Transverse colon (tissue), 4 donors: Measurements from ENCODE around the gene STAU1. TPM values are rescaled to one million over a fixed set of nuclear protein-coding genes. Genes with fewer than 3 reads are reported as not detected.

Source experiments
- DNase-seq: peaks from one replicate; pipeline ENCODE4 v3.0.0-alpha.2; 2019
- H3K27ac ChIP-seq, 4 donors: fragments of 200-600 bp; sonication (generic); 2 replicates each; pipeline ENCODE4 v1.5.1; 2016 to 2018; ENCODE audit warnings: inconsistent platforms in 4 of 4
- H3K27me3 ChIP-seq: fragments of 200-600 bp; sonication (generic); 2 replicates; pipeline ENCODE4 v1.5.1; 2017; ENCODE audit warnings: inconsistent platforms
- H3K36me3 ChIP-seq, 4 donors: fragments of 200-600 bp; sonication (generic); 2 replicates each; pipeline ENCODE4 v1.5.1; 2017 to 2019; ENCODE audit warnings: inconsistent platforms in 4 of 4
- H3K4me1 ChIP-seq, 4 donors: fragments of 200-600 bp; sonication (generic); 2 replicates each; pipeline ENCODE4 v1.5.1; 2017 to 2020; ENCODE audit warnings: inconsistent platforms in 4 of 4
- H3K4me3 ChIP-seq, 4 donors: fragments of 200-600 bp; sonication (generic); 1 replicate in 1 of 4; 2 replicates in 3 of 4; pipeline versions ENCODE4 v1.5.1 to v1.6.1; 2017 to 2019; ENCODE audit warnings: inconsistent platforms in 4 of 4
- H3K9me3 ChIP-seq, 2 donors: fragments of 200-600 bp; sonication (generic); 2 replicates each; pipeline ENCODE4 v1.5.1; 2017 to 2019; ENCODE audit warnings: inconsistent platforms in 2 of 2
- CTCF ChIP-seq, 5 experiments: fragments of 200-600 bp in 3 of 5; fragments of 450-650 bp in 2 of 5; sonication (generic) in 3 of 5; IDR thresholded peaks; 1 replicate in 2 of 5; 2 replicates in 3 of 5; pipeline ENCODE4 v1.5.1; 2016 to 2017; ENCODE audit warnings: antibody characterized with exemption in 5 of 5, inconsistent platforms in 3 of 5, mild to moderate bottlenecking in 2 of 5, moderate library complexity in 1 of 5
- EP300 ChIP-seq: sonication (generic); formaldehyde crosslinking; IDR thresholded peaks from one replicate; pipeline ENCODE4 v1.6.1; 2017; ENCODE audit warnings: antibody characterized with exemption, low read depth
- POLR2A ChIP-seq: fragments of 450-650 bp; IDR thresholded peaks from one replicate; pipeline ENCODE4 v1.6.1; 2016; ENCODE audit warnings: antibody characterized with exemption, mild to moderate bottlenecking, moderate library complexity
- POLR2AphosphoS5 ChIP-seq, 3 donors: sonication (generic); formaldehyde crosslinking; IDR thresholded peaks; one replicate each; pipeline ENCODE4 v1.6.1; 2016; ENCODE audit warnings: antibody characterized with exemption in 3 of 3
- WGBS, 2 donors: methylation state at CpG; one replicate each; pipeline ENCODE4 v1.1.5; 2018; ENCODE audit warnings: low coverage in 1 of 2; 5-methylcytosine and 5-hydroxymethylcytosine counted together
- in situ Hi-C, 4 donors: fragments of 200-750 bp; cut with MboI; loops; one replicate each; pipeline versions ENCODE4 v1.15.0 to v1.15.1; 2017; ENCODE audit warnings: low sequenced_read_pairs in 3 of 4, low pct_ligation_motif_present in 1 of 4, low pct_unique_long_range_greater_than_20kb in 1 of 4
- intact Hi-C: fragments of 100-400 bp; cut with DNase I; formaldehyde crosslinking; loops from one replicate; pipeline ENCODE4 v1.15.1; 2023; ENCODE audit warnings: low total_unique reads
- total RNA-seq, 4 donors: library from RNA; depleted of rRNA; stranded (reverse); fragments of >200 nt; gene quantifications; one replicate each; pipeline ENCODE4 v1.1.0, GENCODE V29; 2016

Gene STAU1
- total RNA-seq, 4 donors from 2014 or later = 66.7 to 79.7 (median 73.3) TPM

- Histone ChIP-seq H3K4me1 (peaks cover under 1 to 17% (median 12%) of the 10 kb centered on the region in 4 donors), H3K9me3 (no peaks in the 10 kb centered on the region), H3K4me3 (no peak overlapping the region), H3K27ac (peak overlapping the region; percentile 28 to 50 (median 38)), H3K36me3 (peaks cover 0 to 23% (median 4%) of the 10 kb centered on the region in 4 donors), H3K27me3 (no peaks in the 10 kb centered on the region)
- in situ Hi-C loops = no loop called here
- no peak for DNase-seq
- WGBS, 2 donors = 43 to 48% methylated on average over 6 of the region's 6 CpGs
- no peak for TF ChIP-seq POLR2AphosphoS5 (IDR thresholded peaks at IDR 0.05)
- no peak for TF ChIP-seq EP300
- intact Hi-C loops = no loop called here
Observed at GRCh38 chr20:49161428-49162152, 26.5 kb downstream of the STAU1 start.

GRCh38 chr20:49160057-49160929 is 27.8 kb downstream of the STAU1 start:
- in situ Hi-C loops = no loop called here
- WGBS, 2 donors = 87 to 89% methylated on average over 8 to 9 of the region's 9 CpGs
- peaks cover 0 to 14% (median 12%) of the 10 kb centered on the region in 4 donors for H3K4me1 ChIP-seq
- no peak overlapping the region for H3K4me3 ChIP-seq
- no peak for DNase-seq
- H3K27me3 ChIP-seq = no peaks in the 10 kb centered on the region
- no peaks in the 10 kb centered on the region for H3K9me3 ChIP-seq
- TF ChIP-seq CTCF (IDR thresholded peaks at IDR 0.05) = no peak
- no peak for TF ChIP-seq EP300
- TF ChIP-seq POLR2A = no peak
- no peak overlapping the region for H3K27ac ChIP-seq
- intact Hi-C loops = no loop called here
- peaks cover 0 to 13% (median 4%) of the 10 kb centered on the region in 4 donors for H3K36me3 ChIP-seq

GRCh38 chr20:49157146-49157545 is 31.0 kb downstream of the STAU1 start:
- Histone ChIP-seq H3K36me3 (peaks cover 0 to 12% (median 2%) of the 10 kb centered on the region in 4 donors), H3K4me3 (no peak overlapping the region), H3K27me3 (no peaks in the 10 kb centered on the region), H3K4me1 (peaks cover 0 to 11% (median 10%) of the 10 kb centered on the region in 4 donors), H3K27ac (no peak overlapping the region), H3K9me3 (no peaks in the 10 kb centered on the region)
- intact Hi-C loops = no loop called here
- in situ Hi-C loops = no loop called here
- WGBS, 2 donors = 92 to 100% methylated on average over 1 to 2 of the region's 2 CpGs
- no peak for DNase-seq
- no peak for TF ChIP-seq CTCF (IDR thresholded peaks at IDR 0.05)
- no peak for TF ChIP-seq EP300
- TF ChIP-seq POLR2A = no peak
- TF ChIP-seq POLR2AphosphoS5 (IDR thresholded peaks at IDR 0.05) = no peak

GRCh38 chr20:49156481-49156880 is 31.7 kb downstream of the STAU1 start:
- 100% methylated on average over 1 of the region's 1 CpG for WGBS, 2 donors
- H3K27me3 ChIP-seq = no peaks in the 10 kb centered on the region
- TF ChIP-seq EP300 = no peak
- TF ChIP-seq POLR2AphosphoS5 (IDR thresholded peaks at IDR 0.05) = no peak
- TF ChIP-seq POLR2A = no peak
- TF ChIP-seq CTCF (IDR thresholded peaks at IDR 0.05) = no peak
- H3K36me3 ChIP-seq = peaks cover 0 to 19% (median 4%) of the 10 kb centered on the region in 4 donors
- no peak overlapping the region for H3K4me3 ChIP-seq
- no peaks in the 10 kb centered on the region for H3K9me3 ChIP-seq
- peaks cover 0 to 4% (median 3%) of the 10 kb centered on the region in 4 donors for H3K4me1 ChIP-seq
- no peak for DNase-seq
- in situ Hi-C loops = no loop called here
- intact Hi-C loops = no loop called here
- no peak overlapping the region for H3K27ac ChIP-seq
